HCT116 (cell line): ENCODE results near the gene NIN.

Source experiments
- CEBPB ChIP-seq: IDR thresholded peaks from 2 replicates; pipeline ENCODE4 v1.6.1; 2012; ENCODE audit warnings: low read depth
- CTCF ChIP-seq, 3 experiments: fragments of 200-600 bp in 1 of 3; sonication (generic) in 1 of 3; IDR thresholded peaks in 2 of 3; conservative IDR thresholded peaks in 1 of 3; 2 replicates each; pipeline ENCODE4 v1.5.1; 2012 to 2017; ENCODE audit warnings: low read depth in 2 of 3, low read length in 2 of 3, antibody characterized with exemption in 1 of 3, borderline replicate concordance in 1 of 3, control low read depth in 1 of 3, mild to moderate bottlenecking in 1 of 3, mixed read lengths in 1 of 3, mixed run types in 1 of 3, moderate library complexity in 1 of 3; ENCODE audit not compliant: insufficient read depth in 1 of 3
- EZH2 ChIP-seq: fragments of 200-600 bp; sonication (generic); IDR thresholded peaks from 2 replicates; pipeline ENCODE4 v1.6.1; 2017; ENCODE audit warnings: antibody characterized with exemption, mixed run types
- EZH2phosphoT487 ChIP-seq: fragments of 200-600 bp; IDR thresholded peaks from 2 replicates; pipeline ENCODE4 v1.6.1; 2018; ENCODE audit warnings: antibody characterized with exemption, borderline replicate concordance
- FOSL1 ChIP-seq: IDR thresholded peaks from 2 replicates; pipeline ENCODE4 v1.6.1; 2012; ENCODE audit warnings: low read depth
- JUND ChIP-seq: IDR thresholded peaks from 2 replicates; pipeline ENCODE4 v1.6.1; 2012
- POLR2A ChIP-seq: IDR thresholded peaks from 2 replicates; pipeline ENCODE4 v1.7.0; 2011; ENCODE audit warnings: borderline replicate concordance; ENCODE audit not compliant: insufficient read depth, insufficient read length; ENCODE audit errors: extremely low read depth
- RAD21 ChIP-seq: IDR thresholded peaks from 2 replicates; pipeline ENCODE4 v1.6.1; 2012; ENCODE audit warnings: low read depth, mild to moderate bottlenecking
- REST ChIP-seq: IDR thresholded peaks from 2 replicates; pipeline ENCODE4 v1.6.1; 2012; ENCODE audit warnings: low read depth
- SIN3A ChIP-seq: IDR thresholded peaks from 2 replicates; pipeline ENCODE4 v1.6.1; 2012; ENCODE audit warnings: low read depth
- SP1 ChIP-seq: IDR thresholded peaks from 2 replicates; pipeline ENCODE4 v1.6.1; 2012; ENCODE audit warnings: low read depth
- TCF7L2 ChIP-seq: IDR thresholded peaks from 2 replicates; pipeline ENCODE4 v1.7.0; 2011; ENCODE audit warnings: borderline replicate concordance, inconsistent platforms; ENCODE audit not compliant: insufficient read depth, insufficient read length; ENCODE audit errors: extremely low read depth
- YY1 ChIP-seq: IDR thresholded peaks from 2 replicates; pipeline ENCODE4 v1.6.1; 2011; ENCODE audit warnings: low read length, low read depth, moderate library complexity, mild to moderate bottlenecking; ENCODE audit not compliant: insufficient replicate concordance; ENCODE audit errors: extremely low read depth
- ZNF274 ChIP-seq: fragments of 200-500 bp; sonication (Bioruptor generic); IDR thresholded peaks from 2 replicates; pipeline ENCODE4 v1.6.1; 2014; ENCODE audit warnings: mild to moderate bottlenecking, low read depth, low read length, inconsistent platforms

DNA sequence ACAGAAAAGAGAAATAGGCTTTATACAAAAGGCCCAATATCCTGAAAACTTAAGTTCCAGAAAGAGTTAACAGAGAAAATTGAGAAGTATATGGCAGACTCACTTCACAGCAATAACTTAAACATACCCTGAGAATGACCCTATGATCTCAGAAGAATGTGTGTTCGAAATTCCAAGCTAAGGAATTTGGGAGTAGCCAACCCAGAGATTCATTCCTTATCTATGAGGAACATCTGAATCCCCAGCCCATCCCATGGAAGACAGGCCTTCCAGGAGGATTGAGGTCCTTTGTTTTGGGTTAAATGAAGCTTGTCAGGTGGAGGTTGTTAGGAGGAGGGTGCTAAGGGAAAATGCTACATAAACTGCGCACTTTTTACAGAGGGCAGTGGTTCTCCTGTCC is 155.4 kb downstream of the NIN start:
- TF ChIP-seq TCF7L2 (no peak), CEBPB (no peak), CTCF (IDR thresholded peaks at IDR 0.05 in 2 of 3, conservative IDR thresholded peaks at IDR 0.05 in 1 of 3; ENCODE audit: borderline replicate concordance in 1 of 3, insufficient read depth in 1 of 3, low read depth in 2 of 3, low read length in 2 of 3) (no peak), POLR2A (no peak), EZH2phosphoT487 (no peak), ZNF274 (no peak), EZH2 (no peak), SP1 (no peak), JUND (no peak), FOSL1 (no peak), YY1 (no peak), REST (no peak), RAD21 (no peak), SIN3A (no peak)
